Right lobe of liver (tissue), 6 donors: ENCODE data around the gene WFDC5. TPM values are rescaled to one million over a fixed set of nuclear protein-coding genes. Genes with fewer than 3 reads are reported as not detected.

Experiments used
- ATAC-seq, 4 donors: fragments of 200-7000 bp; cut with Tn5 transposase; one replicate each; pipeline ENCODE4 v1.9.1; 2020; ENCODE audit warnings: mild to moderate bottlenecking in 4 of 4, moderate library complexity in 4 of 4
- DNase-seq, 3 donors: peaks; one replicate each; pipeline ENCODE4 v3.0.0-alpha.2; 2020
- H3K27ac ChIP-seq, 3 donors: fragments of 200-600 bp; one replicate each; pipeline ENCODE4 v1.8.0; 2022
- H3K27me3 ChIP-seq, 2 donors: fragments of 200-600 bp; one replicate each; pipeline ENCODE4 v1.8.0; 2022
- H3K36me3 ChIP-seq, 4 donors: fragments of 200-600 bp; sonication (generic) in 1 of 4; one replicate each; pipeline versions ENCODE4 v1.5.1 to v1.8.0; 2017 to 2022; ENCODE audit warnings: control low read depth in 1 of 4
- H3K4me1 ChIP-seq, 4 donors: fragments of 200-600 bp; sonication (generic) in 1 of 4; one replicate each; pipeline versions ENCODE4 v1.5.1 to v1.8.0; 2017 to 2022; ENCODE audit warnings: control low read depth in 1 of 4
- H3K4me3 ChIP-seq, 3 donors: fragments of 200-600 bp; one replicate each; pipeline ENCODE4 v1.8.0; 2022
- H3K9me3 ChIP-seq, 4 donors: fragments of 200-600 bp; sonication (generic) in 1 of 4; one replicate each; pipeline versions ENCODE4 v1.5.1 to v1.8.0; 2017 to 2022; ENCODE audit warnings: control low read depth in 1 of 4
- POLR2A ChIP-seq: fragments of 450-650 bp; IDR thresholded peaks from one replicate; pipeline ENCODE4 v1.6.1; 2017; ENCODE audit warnings: antibody characterized with exemption, mild to moderate bottlenecking
- WGBS: methylation state at CpG from one replicate; pipeline ENCODE4 v1.1.6; 2018; ENCODE audit warnings: low coverage, low lambda C conversion rate; ENCODE audit not compliant: insufficient coverage; ENCODE audit errors: missing lambda C conversion rate; 5-methylcytosine and 5-hydroxymethylcytosine counted together
- intact Hi-C, 2 donors: fragments of 100-400 bp; cut with DNase I; formaldehyde crosslinking; loops; one replicate each; pipeline versions ENCODE4 v1.11.2 to v1.14.1; 2022
- total RNA-seq, 6 experiments: library from RNA; depleted of rRNA in 2 of 6; stranded (reverse); fragments of >200 nt in 2 of 6; fragmentation: NEBNext Ultra II Directional in 3 of 6; extraction: Animal tissue kit (Norgen Biotek cat#: 25700) in 3 of 6; gene quantifications; one replicate each; pipeline versions ENCODE4 v1.1.0 to v1.2.4, GENCODE V29; 2016 to 2023
- TF ChIP-seq, protein P1 (sequence below), 4 donors: fragments of 200-600 bp in 3 of 4; fragments of 450-650 bp in 1 of 4; IDR thresholded peaks; one replicate each; pipeline versions ENCODE4 v1.5.1 to v1.8.0; 2016 to 2022; ENCODE audit warnings: antibody characterized with exemption in 4 of 4, mild to moderate bottlenecking in 2 of 4
- donor health status: DM: no; HTN: yes; CAD: no.
- donor health status: DM: no; HTN: no; CAD: no.
- donor health status: DM: no; HTN: no; CAD: no.
- donor health status: DM: no; HTN: yes; CAD: no.
- donor health status: DM: no; HTN: yes; CAD: no.

The WFDC5 gene
- total RNA-seq, 6 experiments from 2014 or later: not detected

GRCh38 chr20:45072066-45072465 lies 42.9 kb downstream of the WFDC5 start:
- 89% methylated on average over 1 of the region's 1 CpG for WGBS
- Histone ChIP-seq H3K9me3 (no peaks in the 10 kb centered on the region), H3K27ac (no peak overlapping the region), H3K36me3 (peaks cover 0 to 8% (median 2%) of the 10 kb centered on the region in 4 donors), H3K4me1 (peaks cover 0 to 13% (median 2%) of the 10 kb centered on the region in 4 donors), H3K4me3 (no peak overlapping the region), H3K27me3 (no peaks in the 10 kb centered on the region)
- TF ChIP-seq POLR2A: no peak
- TF ChIP-seq, protein P1, sequence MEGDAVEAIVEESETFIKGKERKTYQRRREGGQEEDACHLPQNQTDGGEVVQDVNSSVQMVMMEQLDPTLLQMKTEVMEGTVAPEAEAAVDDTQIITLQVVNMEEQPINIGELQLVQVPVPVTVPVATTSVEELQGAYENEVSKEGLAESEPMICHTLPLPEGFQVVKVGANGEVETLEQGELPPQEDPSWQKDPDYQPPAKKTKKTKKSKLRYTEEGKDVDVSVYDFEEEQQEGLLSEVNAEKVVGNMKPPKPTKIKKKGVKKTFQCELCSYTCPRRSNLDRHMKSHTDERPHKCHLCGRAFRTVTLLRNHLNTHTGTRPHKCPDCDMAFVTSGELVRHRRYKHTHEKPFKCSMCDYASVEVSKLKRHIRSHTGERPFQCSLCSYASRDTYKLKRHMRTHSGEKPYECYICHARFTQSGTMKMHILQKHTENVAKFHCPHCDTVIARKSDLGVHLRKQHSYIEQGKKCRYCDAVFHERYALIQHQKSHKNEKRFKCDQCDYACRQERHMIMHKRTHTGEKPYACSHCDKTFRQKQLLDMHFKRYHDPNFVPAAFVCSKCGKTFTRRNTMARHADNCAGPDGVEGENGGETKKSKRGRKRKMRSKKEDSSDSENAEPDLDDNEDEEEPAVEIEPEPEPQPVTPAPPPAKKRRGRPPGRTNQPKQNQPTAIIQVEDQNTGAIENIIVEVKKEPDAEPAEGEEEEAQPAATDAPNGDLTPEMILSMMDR (IDR thresholded peaks at IDR 0.05): no peak
- DNase-seq: no peak
- intact Hi-C loops: no loop called here
- ATAC-seq: no peak

DNA sequence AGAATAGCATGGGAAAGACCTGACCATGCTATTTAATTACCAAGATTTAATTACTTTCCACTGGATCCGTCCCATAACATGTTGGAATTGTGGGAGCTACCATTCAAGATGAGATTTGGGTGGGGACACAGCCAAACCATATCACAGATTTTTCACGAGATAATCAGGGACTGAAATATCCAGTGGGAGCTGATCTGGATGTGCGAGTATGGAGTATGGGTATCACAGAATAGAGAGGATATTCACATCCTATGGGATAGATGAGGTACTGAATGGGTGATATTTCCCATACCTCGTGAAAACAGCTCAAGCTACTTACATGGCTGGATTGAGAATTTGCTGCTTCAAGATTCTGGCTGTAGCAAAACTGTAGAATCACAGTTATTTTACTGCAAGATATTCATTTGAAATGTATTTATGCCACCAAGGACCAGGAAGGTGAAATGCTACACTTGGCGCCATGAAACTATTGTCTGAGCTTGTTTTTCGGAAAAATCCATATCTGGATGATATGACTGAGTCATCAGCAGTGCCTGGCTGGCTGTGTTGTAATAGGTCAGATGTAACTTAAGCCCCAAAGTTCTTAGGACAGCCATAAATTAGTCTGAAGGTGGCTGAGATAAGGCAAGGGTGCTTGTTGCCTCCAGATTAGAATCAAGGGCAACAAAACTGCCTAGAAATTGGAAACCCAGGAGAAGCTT lies 43.9 kb downstream of the WFDC5 start:
- TF ChIP-seq POLR2A: no peak
- TF ChIP-seq, protein P1 (IDR thresholded peaks at IDR 0.05): no peak
- H3K36me3 ChIP-seq: peaks cover 0 to 8% (median 2%) of the 10 kb centered on the region in 4 donors
- H3K9me3 ChIP-seq: no peaks in the 10 kb centered on the region
- intact Hi-C loops: no loop called here
- no peak for DNase-seq
- H3K4me1 ChIP-seq: peaks cover 0 to 11% (median 0%) of the 10 kb centered on the region in 4 donors
- no peak overlapping the region for H3K27ac ChIP-seq
- no peak for ATAC-seq
- no peaks in the 10 kb centered on the region for H3K27me3 ChIP-seq
- H3K4me3 ChIP-seq: no peak overlapping the region
- WGBS: 84% methylated on average over 6 of the region's 6 CpGs

DNA sequence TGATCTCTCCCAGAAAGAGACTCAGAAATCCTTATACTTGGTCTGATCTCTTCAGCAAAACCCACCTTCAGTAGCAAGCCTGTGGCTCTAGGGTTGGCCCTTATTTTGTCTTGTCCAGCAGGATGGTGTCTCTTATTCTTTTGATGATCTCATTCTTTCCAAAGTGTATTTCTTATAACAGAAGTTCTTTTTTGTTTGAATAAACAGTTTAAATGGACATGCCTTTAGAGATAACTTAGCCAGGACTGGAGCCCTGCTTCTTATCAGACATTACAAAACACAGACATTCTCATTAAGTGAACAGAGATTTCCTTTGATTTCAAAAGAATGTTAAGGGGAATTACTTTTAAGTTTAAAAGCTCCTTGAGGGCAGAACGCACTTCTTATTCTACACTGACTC lies 45.7 kb downstream of the WFDC5 start:
- H3K36me3 ChIP-seq: no peaks in the 10 kb centered on the region
- 100% methylated on average over 1 of the region's 1 CpG for WGBS
- no peak for ATAC-seq

GRCh38 chr20:45067558-45067957 lies 47.4 kb downstream of the WFDC5 start:
- Histone ChIP-seq H3K27me3 (no peaks in the 10 kb centered on the region), H3K27ac (no peak overlapping the region), H3K36me3 (no peaks in the 10 kb centered on the region), H3K4me3 (no peak overlapping the region), H3K4me1 (no peaks in the 10 kb centered on the region), H3K9me3 (no peaks in the 10 kb centered on the region)
- no peak for TF ChIP-seq POLR2A
- TF ChIP-seq, protein P1 (IDR thresholded peaks at IDR 0.05): no peak
- 83% methylated on average over 1 of the region's 2 CpGs for WGBS
- ATAC-seq (no peak), DNase-seq (no peak)
- intact Hi-C loops: no loop called here

More for the DNA sequence above, 45.7 kb downstream of the WFDC5 start:
- no peak overlapping the region for H3K4me3 ChIP-seq
- no peak overlapping the region for H3K27ac ChIP-seq
- TF ChIP-seq, protein P1 (IDR thresholded peaks at IDR 0.05): no peak
- TF ChIP-seq POLR2A: no peak
- no peaks in the 10 kb centered on the region for H3K9me3 ChIP-seq
- H3K4me1 ChIP-seq: no peaks in the 10 kb centered on the region
- DNase-seq: no peak
- intact Hi-C loops: no loop called here
- H3K27me3 ChIP-seq: no peaks in the 10 kb centered on the region
